NCI-H2107 (cell line): Measurements from ENCODE around the gene NUBPL.
"Not testable (repeated sequence)": the region's sequence is repeated elsewhere in the genome, so short reads cannot be mapped to it uniquely, and the experiment has no call there.

Source experiments
- DNase-seq: peaks from one replicate; lab custom pipeline; 2025; lab: John Stamatoyannopoulos, UW

Gene NUBPL

GRCh38 chr14:31578792-31579501, 17.7 kb downstream of the NUBPL start:
- DNase-seq, result no peak

- no peak for DNase-seq
These were observed 19.0 kb downstream of the NUBPL start for GRCh38 chr14:31580234-31580633.

GRCh38 chr14:31582286-31582691, 21.1 kb downstream of the NUBPL start:
- DNase-seq, result no peak

GRCh38 chr14:31582836-31583452, 21.7 kb downstream of the NUBPL start:
- DNase-seq, result no peak

- no peak for DNase-seq
These were observed 29.0 kb downstream of the NUBPL start for GRCh38 chr14:31590206-31590605.

GRCh38 chr14:31592122-31592521, 30.9 kb downstream of the NUBPL start:
- DNase-seq, result no peak

GRCh38 chr14:31592631-31593030, 31.4 kb downstream of the NUBPL start:
- DNase-seq, result no peak

- no peak for DNase-seq
These were observed 35.3 kb downstream of the NUBPL start for GRCh38 chr14:31596342-31597095.

- no peak for DNase-seq
These were observed 44.5 kb downstream of the NUBPL start for GRCh38 chr14:31605702-31606101.

- no peak for DNase-seq
These were observed 50.7 kb downstream of the NUBPL start for GRCh38 chr14:31611778-31612433.

- no peak for DNase-seq
These were observed 52.0 kb downstream of the NUBPL start for GRCh38 chr14:31613188-31613587.

GRCh38 chr14:31618884-31619283, 57.7 kb downstream of the NUBPL start:
- not testable (repeated sequence) for DNase-seq

GRCh38 chr14:31619440-31619839, 58.2 kb downstream of the NUBPL start:
- no peak for DNase-seq

GRCh38 chr14:31620898-31621297, 59.7 kb downstream of the NUBPL start:
- not testable (repeated sequence) for DNase-seq

GRCh38 chr14:31622060-31622459, 60.9 kb downstream of the NUBPL start:
- no peak for DNase-seq

GRCh38 chr14:31652900-31653299, 91.7 kb downstream of the NUBPL start:
- DNase-seq, result not testable (repeated sequence)

GRCh38 chr14:31657917-31658316, 96.7 kb downstream of the NUBPL start:
- DNase-seq, result no peak

- no peak for DNase-seq
These were observed 98.1 kb downstream of the NUBPL start for GRCh38 chr14:31659278-31659677.

GRCh38 chr14:31660191-31660590, 99.0 kb downstream of the NUBPL start:
- DNase-seq, result no peak

GRCh38 chr14:31660728-31661127, 99.5 kb downstream of the NUBPL start:
- DNase-seq, result no peak

- DNase-seq, result no peak
These were observed 107.1 kb downstream of the NUBPL start for GRCh38 chr14:31668348-31668747.

GRCh38 chr14:31672709-31673108, 111.5 kb downstream of the NUBPL start:
- DNase-seq, result no peak

GRCh38 chr14:31677052-31677451, 115.8 kb downstream of the NUBPL start:
- no peak for DNase-seq
